ENCODE data around the gene CLEC16A.
"Not testable (repeated sequence)": the region's sequence is repeated elsewhere in the genome, so short reads cannot be mapped to it uniquely, and the experiment has no call there.

Gene CLEC16A

GRCh38 chr16:10940501-10941079 lies 3.8 kb upstream of the CLEC16A start:
- no peak for DNase-seq

GRCh38 chr16:10941127-10941933 lies 3.0 kb upstream of the CLEC16A start:
- no peak for DNase-seq

- not testable (repeated sequence) for DNase-seq
These were observed 2.4 kb upstream of the CLEC16A start for GRCh38 chr16:10941935-10942351.

- peak; percentile 58 for DNase-seq
These were observed 1.9 kb upstream of the CLEC16A start, which contains the start of gene DEXI for GRCh38 chr16:10942352-10943063. Gene DEXI, minus strand, starts transcription at chr16:10942468. Its CDS starts 463 bp downstream, at chr16:10942005.

GRCh38 chr16:10943064-10943353 lies 1.4 kb upstream of the CLEC16A start:
- no peak for DNase-seq

- DNase-seq, result no peak
These were observed 862 bp downstream of the CLEC16A start for GRCh38 chr16:10945065-10945787.

- no peak for DNase-seq
These were observed 1.9 kb downstream of the CLEC16A start for GRCh38 chr16:10946308-10946707.

GRCh38 chr16:10947211-10947787 lies 2.9 kb downstream of the CLEC16A start:
- DNase-seq, result no peak

GRCh38 chr16:10949424-10949970 lies 5.1 kb downstream of the CLEC16A start:
- DNase-seq, result no peak

- DNase-seq, result no peak
These were observed 6.0 kb downstream of the CLEC16A start for GRCh38 chr16:10950393-10950792.

GRCh38 chr16:10951026-10951425 lies 6.7 kb downstream of the CLEC16A start:
- DNase-seq, result no peak

GRCh38 chr16:10954903-10955302 lies 10.5 kb downstream of the CLEC16A start:
- no peak for DNase-seq

- no peak for DNase-seq
These were observed 13.6 kb downstream of the CLEC16A start for GRCh38 chr16:10957771-10958482.

- no peak for DNase-seq
These were observed 14.8 kb downstream of the CLEC16A start for GRCh38 chr16:10959161-10959560.

GRCh38 chr16:10961231-10961630 lies 16.9 kb downstream of the CLEC16A start:
- no peak for DNase-seq

- no peak for DNase-seq
These were observed 19.9 kb downstream of the CLEC16A start for GRCh38 chr16:10964039-10964890.

- no peak for DNase-seq
These were observed 20.5 kb downstream of the CLEC16A start for GRCh38 chr16:10964891-10965326.

GRCh38 chr16:10965440-10966061 lies 21.2 kb downstream of the CLEC16A start:
- DNase-seq, result no peak

GRCh38 chr16:10966129-10966528 lies 21.8 kb downstream of the CLEC16A start:
- no peak for DNase-seq

- DNase-seq, result not testable (repeated sequence)
These were observed 22.2 kb downstream of the CLEC16A start for GRCh38 chr16:10966559-10966958.

Data from cortex of kidney (tissue), 1 donor.